ENCODE measurements around the gene CCDC141. TPM values are rescaled to one million over a fixed set of nuclear protein-coding genes. Genes with fewer than 3 reads are reported as not detected.
"Not testable (repeated sequence)": the region's sequence is repeated elsewhere in the genome, so short reads cannot be mapped to it uniquely, and the experiment has no call there.

Gene CCDC141
- total RNA-seq, 2 donors from 2014 or later, result 79.4 to 97.5 TPM

GRCh38 chr2:178990533-178991241 lies 59.2 kb downstream of the CCDC141 start:
- intact Hi-C loops (cut with DNase I), result no loop called here
- no peak for DNase-seq
- ATAC-seq, result no peak

- ATAC-seq; intact Hi-C loops (cut with DNase I): not testable (repeated sequence)
These were observed 60.5 kb downstream of the CCDC141 start for GRCh38 chr2:178989424-178989823.

GRCh38 chr2:178982652-178983051 lies 67.3 kb downstream of the CCDC141 start:
- DNase-seq; intact Hi-C loops (cut with DNase I): not testable (repeated sequence)

More at GRCh38 chr2:178989424-178989823, 60.5 kb downstream of the CCDC141 start:
- not testable (repeated sequence) for DNase-seq

GRCh38 chr2:178980815-178981214 lies 69.1 kb downstream of the CCDC141 start:
- intact Hi-C loops (cut with DNase I), result no loop called here
- DNase-seq, result no peak

More at GRCh38 chr2:178982652-178983051, 67.3 kb downstream of the CCDC141 start:
- ATAC-seq, result not testable (repeated sequence)

GRCh38 chr2:178978667-178979066 lies 71.3 kb downstream of the CCDC141 start:
- ATAC-seq, result no peak
- intact Hi-C loops (cut with DNase I), result no loop called here
- DNase-seq, result no peak

More at GRCh38 chr2:178980815-178981214, 69.1 kb downstream of the CCDC141 start:
- no peak for ATAC-seq

- intact Hi-C loops (cut with DNase I), result no loop called here
- ATAC-seq (no peak), DNase-seq (no peak)
These were observed 73.6 kb downstream of the CCDC141 start for GRCh38 chr2:178976351-178976750.

- intact Hi-C loops (cut with DNase I), result no loop called here
- peak; percentile 80 to 91 for ATAC-seq
- DNase-seq, result no peak
These were observed 87.0 kb downstream of the CCDC141 start for GRCh38 chr2:178962805-178963433.

- intact Hi-C loops (cut with DNase I), result no loop called here
- DNase-seq (no peak), ATAC-seq (no peak)
These were observed 87.8 kb downstream of the CCDC141 start for GRCh38 chr2:178962152-178962551.

- ATAC-seq (no peak), DNase-seq (no peak)
- intact Hi-C loops (cut with DNase I), result no loop called here
These were observed 95.9 kb downstream of the CCDC141 start for GRCh38 chr2:178954049-178954448.

GRCh38 chr2:178951266-178952006 lies 98.5 kb downstream of the CCDC141 start:
- intact Hi-C loops (cut with DNase I), result no loop called here
- DNase-seq (no peak), ATAC-seq (no peak)

GRCh38 chr2:178949584-178949983 lies 100.4 kb downstream of the CCDC141 start:
- ATAC-seq (no peak), DNase-seq (no peak)
- intact Hi-C loops (cut with DNase I), result no loop called here

GRCh38 chr2:178949151-178949550 lies 100.8 kb downstream of the CCDC141 start:
- DNase-seq, result no peak
- ATAC-seq, result no peak
- intact Hi-C loops (cut with DNase I), result no loop called here

- DNase-seq (no peak), ATAC-seq (no peak)
- intact Hi-C loops (cut with DNase I), result no loop called here
These were observed 102.9 kb downstream of the CCDC141 start for GRCh38 chr2:178947006-178947405.

- DNase-seq (no peak), ATAC-seq (no peak)
- intact Hi-C loops (cut with DNase I), result no loop called here
These were observed 103.4 kb downstream of the CCDC141 start for GRCh38 chr2:178946494-178946893.

- intact Hi-C loops (cut with DNase I), result no loop called here
- ATAC-seq (no peak), DNase-seq (no peak)
These were observed 106.2 kb downstream of the CCDC141 start for GRCh38 chr2:178943745-178944144.

- DNase-seq, result no peak
- ATAC-seq, result no peak
- intact Hi-C loops (cut with DNase I), result no loop called here
These were observed 115.4 kb downstream of the CCDC141 start for GRCh38 chr2:178934571-178934970.

GRCh38 chr2:178933493-178933892 lies 116.4 kb downstream of the CCDC141 start:
- ATAC-seq (no peak), DNase-seq (no peak)

GRCh38 chr2:178928077-178928476 lies 121.9 kb downstream of the CCDC141 start:
- ATAC-seq, result no peak
- DNase-seq, result no peak
- intact Hi-C loops (cut with DNase I), result loop anchor here in 1 of 2 donors (10.0 kb wide), 1 partner anchor 197 kb away; no protein-coding TSS in a partner anchor

More at GRCh38 chr2:178933493-178933892, 116.4 kb downstream of the CCDC141 start:
- intact Hi-C loops (cut with DNase I), result no loop called here

- intact Hi-C loops (cut with DNase I), result loop anchor here in 1 of 2 donors (10.0 kb wide), 1 partner anchor 198 kb away; no protein-coding TSS in a partner anchor
- DNase-seq (no peak), ATAC-seq (no peak)
These were observed 122.8 kb downstream of the CCDC141 start for GRCh38 chr2:178927173-178927572.

- intact Hi-C loops (cut with DNase I), result loop anchor here (5.0 to 10.0 kb wide), 2 partner anchors 133 to 200 kb away; no protein-coding TSS in a partner anchor
- no peak for DNase-seq
- no peak for ATAC-seq
These were observed 125.1 kb downstream of the CCDC141 start for GRCh38 chr2:178924817-178925216.
